ENCODE data around the gene IGFL1.
"Not testable (repeated sequence)": the region's sequence is repeated elsewhere in the genome, so short reads cannot be mapped to it uniquely, and the experiment has no call there.

Gene IGFL1

GRCh38 chr19:46224773-46225172 lies 4.8 kb upstream of the IGFL1 start:
- DNase-seq (ENCODE audit: low read depth), result no peak

- DNase-seq (ENCODE audit: low read depth), result no peak
Observed at GRCh38 chr19:46225558-46226004, 4.0 kb upstream of the IGFL1 start.

GRCh38 chr19:46226438-46226973 lies 3.0 kb upstream of the IGFL1 start:
- DNase-seq (ENCODE audit: low read depth), result no peak

- DNase-seq (ENCODE audit: low read depth), result no peak
Observed at GRCh38 chr19:46232029-46232428, 2.5 kb downstream of the IGFL1 start.

- DNase-seq (ENCODE audit: low read depth), result no peak
Observed at GRCh38 chr19:46232468-46232867, 2.9 kb downstream of the IGFL1 start.

- DNase-seq (ENCODE audit: low read depth), result no peak
Observed at GRCh38 chr19:46232938-46233621, 3.5 kb downstream of the IGFL1 start.

- not testable (repeated sequence) for DNase-seq (ENCODE audit: low read depth)
Observed at GRCh38 chr19:46233871-46234270, 4.3 kb downstream of the IGFL1 start.

- not testable (repeated sequence) for DNase-seq (ENCODE audit: low read depth)
Observed at GRCh38 chr19:46238141-46238540, 8.6 kb downstream of the IGFL1 start.

GRCh38 chr19:46239193-46240024 lies 9.9 kb downstream of the IGFL1 start:
- DNase-seq (ENCODE audit: low read depth), result no peak

- no peak for DNase-seq (ENCODE audit: low read depth)
Observed at GRCh38 chr19:46240693-46241092, 11.2 kb downstream of the IGFL1 start.

- no peak for DNase-seq (ENCODE audit: low read depth)
Observed at GRCh38 chr19:46241626-46242025, 12.1 kb downstream of the IGFL1 start.

GRCh38 chr19:46243081-46243654 lies 13.6 kb downstream of the IGFL1 start:
- DNase-seq (ENCODE audit: low read depth), result not testable (repeated sequence)

- DNase-seq (ENCODE audit: low read depth), result no peak
Observed at GRCh38 chr19:46250076-46250735, 20.7 kb downstream of the IGFL1 start.

- DNase-seq (ENCODE audit: low read depth), result no peak
Observed at GRCh38 chr19:46251416-46251815, 21.9 kb downstream of the IGFL1 start.

GRCh38 chr19:46254776-46255175 lies 25.2 kb downstream of the IGFL1 start:
- no peak for DNase-seq (ENCODE audit: low read depth)

- no peak for DNase-seq (ENCODE audit: low read depth)
Observed at GRCh38 chr19:46256855-46257254, 27.3 kb downstream of the IGFL1 start.

- not testable (repeated sequence) for DNase-seq (ENCODE audit: low read depth)
Observed at GRCh38 chr19:46261501-46261900, 32.0 kb downstream of the IGFL1 start.

GRCh38 chr19:46262684-46263296 lies 33.2 kb downstream of the IGFL1 start:
- DNase-seq (ENCODE audit: low read depth), result peak; percentile 11

GRCh38 chr19:46264801-46265200 lies 35.3 kb downstream of the IGFL1 start:
- not testable (repeated sequence) for DNase-seq (ENCODE audit: low read depth)

GRCh38 chr19:46265217-46265828 lies 35.8 kb downstream of the IGFL1 start:
- peak; percentile 47 for DNase-seq (ENCODE audit: low read depth)

GRCh38 chr19:46269101-46269500 lies 39.6 kb downstream of the IGFL1 start:
- no peak for DNase-seq (ENCODE audit: low read depth)
